ENCODE results near the gene SART3.
"Not testable (repeated sequence)": the region's sequence is repeated elsewhere in the genome, so short reads cannot be mapped to it uniquely, and the experiment has no call there.

Gene SART3

GRCh38 chr12:108562348-108563135 is 1.6 kb upstream of the SART3 start, which contains the start of gene ISCU:
ISCU (plus strand) TSS chr12:108562596; CDS start chr12:108562623, 27 bp downstream.
- peak; percentile 99 for DNase-seq (ENCODE audit: low spot score)

DNA sequence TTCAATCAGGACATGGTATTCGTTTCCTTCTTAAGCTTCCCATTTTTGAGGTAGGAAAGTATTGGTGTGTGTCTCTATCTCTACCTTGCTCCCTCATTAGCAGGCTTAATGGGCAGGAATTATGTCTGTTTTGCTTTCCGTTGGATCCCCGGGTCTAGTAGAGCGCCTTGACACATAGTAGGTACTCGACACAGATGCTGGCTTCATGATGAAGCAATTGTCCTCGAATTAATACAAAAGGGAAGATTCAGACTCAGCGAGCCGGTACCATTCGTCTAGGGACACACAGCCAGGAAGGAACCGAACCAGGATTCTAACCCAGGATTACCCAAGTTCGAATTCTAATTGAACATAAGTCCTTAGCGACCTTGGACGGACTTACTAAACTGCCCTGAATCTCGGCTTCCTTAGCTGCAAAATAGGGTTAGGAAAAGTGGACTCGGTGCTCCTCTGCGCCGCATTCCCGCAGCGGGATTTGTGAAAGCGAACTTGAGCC is 927 bp upstream of the SART3 start:
- DNase-seq (ENCODE audit: low spot score) = no peak

- no peak for DNase-seq (ENCODE audit: low spot score)
These were observed 652 bp downstream of the SART3 start for GRCh38 chr12:108560321-108560721.

GRCh38 chr12:108559748-108560147 is 1.2 kb downstream of the SART3 start:
- DNase-seq (ENCODE audit: low spot score) = no peak

GRCh38 chr12:108559007-108559655 is 1.8 kb downstream of the SART3 start:
- no peak for DNase-seq (ENCODE audit: low spot score)

DNA sequence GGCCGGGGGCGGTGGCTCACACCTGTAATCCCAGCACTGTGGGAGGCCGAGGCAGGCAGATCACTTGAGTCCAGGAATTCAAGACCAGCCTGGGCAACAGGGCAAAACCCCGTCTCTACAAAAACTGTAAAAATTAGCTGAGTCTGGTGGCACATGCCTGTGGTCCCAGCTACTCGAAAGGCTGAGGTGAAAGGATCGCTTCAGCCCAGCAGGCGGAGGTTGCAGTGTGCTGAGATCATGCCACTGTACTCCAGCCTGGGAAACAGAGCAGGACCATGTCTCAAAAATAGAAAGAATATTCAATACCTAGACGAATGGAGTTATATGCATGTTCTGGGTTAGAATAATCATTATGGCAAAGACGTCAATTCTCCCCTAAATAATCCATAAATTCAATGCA is 5.6 kb downstream of the SART3 start:
- not testable (repeated sequence) for DNase-seq (ENCODE audit: low spot score)

DNA sequence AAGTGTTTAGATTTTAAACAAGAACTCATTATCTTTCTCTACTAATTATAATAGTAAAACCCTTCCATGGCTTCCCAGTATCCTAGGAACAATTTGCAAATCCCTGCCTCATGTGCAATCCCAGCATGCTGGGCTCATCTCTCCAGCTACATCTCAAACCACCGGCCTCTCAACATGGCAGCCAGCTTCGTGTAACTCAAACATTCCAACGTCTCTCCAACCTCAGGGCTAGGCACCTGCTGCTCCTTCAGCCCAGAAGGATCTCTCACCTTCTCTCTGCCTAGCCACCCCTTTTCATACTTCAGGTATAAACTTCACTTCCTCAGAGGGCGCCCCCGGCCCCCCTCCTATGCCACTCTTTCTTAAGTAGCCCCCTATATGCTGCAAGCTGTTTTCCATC is 7.2 kb downstream of the SART3 start:
- no peak for DNase-seq (ENCODE audit: low spot score)

DNA sequence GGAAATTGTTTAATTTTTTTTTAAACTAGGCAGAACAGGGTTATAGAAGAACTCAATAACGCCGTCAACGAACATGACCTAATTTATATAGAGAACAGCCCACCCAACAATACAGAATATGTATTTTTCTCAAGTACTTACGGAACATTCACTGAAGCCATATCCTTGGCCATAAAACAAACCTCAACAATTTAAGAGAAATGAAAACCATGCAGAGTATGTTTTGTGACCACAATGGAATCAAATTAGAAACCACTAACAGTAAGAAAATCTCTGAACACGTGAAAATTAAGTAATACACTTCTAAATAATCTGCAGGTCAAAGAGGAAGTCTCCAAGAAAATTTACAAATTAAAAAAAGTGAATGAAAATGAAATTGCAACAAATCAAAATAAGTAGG is 9.4 kb downstream of the SART3 start:
- DNase-seq (ENCODE audit: low spot score) = peak; percentile 48

DNA sequence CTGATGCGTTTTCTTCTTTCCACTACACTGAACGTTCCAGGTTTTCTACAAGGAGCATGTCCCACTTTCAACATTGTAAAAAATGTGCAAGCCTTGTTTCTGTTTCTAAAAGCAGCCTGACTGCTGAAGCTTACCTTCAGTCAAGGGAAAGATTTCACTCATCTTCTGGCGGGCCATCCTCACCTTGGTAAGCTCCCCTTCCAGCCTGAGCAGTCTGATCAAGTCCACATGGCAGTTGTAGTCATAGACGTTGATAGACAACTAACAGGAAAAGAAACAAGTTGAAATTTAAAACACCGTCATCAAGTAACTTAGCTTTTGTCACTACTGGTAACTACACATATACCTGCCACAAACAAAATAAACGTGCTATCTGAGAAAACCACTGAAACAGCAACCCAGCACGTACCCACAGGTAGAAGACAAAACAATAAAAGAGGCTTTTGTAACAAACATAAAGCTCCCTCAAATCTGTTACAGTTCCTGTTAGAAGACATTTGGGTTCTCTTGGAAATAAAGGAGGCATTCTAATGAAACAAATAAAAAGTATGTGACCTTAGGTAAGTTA is 11.9 kb downstream of the SART3 start:
- DNase-seq (ENCODE audit: low spot score) = no peak

GRCh38 chr12:108547686-108548085 is 13.3 kb downstream of the SART3 start:
- DNase-seq (ENCODE audit: low spot score) = no peak

DNA sequence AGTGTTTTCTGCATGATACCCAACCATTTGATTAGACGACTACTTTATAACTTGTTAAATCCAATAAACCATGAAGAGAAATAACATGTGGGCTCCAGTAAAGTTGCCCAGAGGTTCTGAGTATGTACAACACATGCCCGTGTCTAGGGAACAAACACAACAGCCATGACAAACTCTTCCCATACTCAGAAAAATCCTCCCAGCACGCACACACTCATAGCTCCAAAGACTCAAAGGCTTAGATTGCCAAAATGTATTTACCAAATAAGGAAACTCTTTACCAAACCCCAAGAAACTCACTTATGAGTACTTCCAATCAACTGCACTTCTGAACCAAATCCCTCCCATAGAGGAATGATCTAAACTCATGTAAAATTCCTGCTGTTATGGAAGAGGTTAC is 17.3 kb downstream of the SART3 start:
- DNase-seq (ENCODE audit: low spot score) = peak; percentile 67

- DNase-seq (ENCODE audit: low spot score) = no peak
These were observed 18.7 kb downstream of the SART3 start for GRCh38 chr12:108542320-108542719.

DNA sequence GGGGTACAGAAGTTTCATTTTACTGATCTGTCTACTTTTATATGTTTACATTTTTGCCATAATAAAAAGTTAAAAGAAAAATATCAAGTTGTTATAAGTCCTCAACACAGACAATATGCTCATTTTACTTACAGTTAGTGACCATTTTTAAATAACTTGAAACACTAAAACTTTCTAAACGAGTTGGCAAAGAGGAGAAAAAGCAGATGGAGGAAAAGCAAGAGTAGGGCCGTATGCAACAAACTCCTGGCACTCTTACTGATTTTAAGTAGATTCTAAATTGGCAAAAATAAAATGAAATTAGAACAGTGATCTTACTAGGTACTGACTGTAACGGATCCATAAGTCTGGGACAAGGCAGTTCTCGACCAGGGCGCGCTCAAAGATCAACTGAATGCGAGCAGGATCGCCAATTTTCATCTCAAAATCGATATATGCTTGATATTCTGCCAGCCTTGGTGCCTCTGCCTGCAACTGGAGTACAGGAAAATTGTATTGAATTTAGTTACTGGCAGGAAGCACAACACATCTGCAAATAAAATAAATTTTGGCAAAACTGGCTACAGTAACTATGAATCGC is 22.3 kb downstream of the SART3 start:
- DNase-seq (ENCODE audit: low spot score) = no peak

DNA sequence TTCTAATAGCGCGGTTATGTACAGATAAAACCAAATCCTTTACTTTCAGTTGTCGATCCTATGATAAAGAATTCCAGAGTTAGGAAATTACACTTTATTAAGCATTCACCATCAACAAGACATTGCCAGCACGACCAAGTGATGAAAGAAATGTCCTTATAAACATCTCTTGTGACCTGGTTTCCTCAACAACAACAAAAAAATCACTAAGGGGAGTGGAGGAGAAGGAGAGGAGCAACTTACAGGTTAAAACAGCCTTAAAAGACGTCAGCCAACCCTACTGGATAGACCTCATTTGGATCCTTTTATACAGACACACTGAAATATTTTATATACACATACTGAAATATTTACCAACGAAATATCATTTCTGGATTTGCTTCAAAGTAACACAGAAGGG is 22.8 kb downstream of the SART3 start:
- DNase-seq (ENCODE audit: low spot score) = no peak

DNA sequence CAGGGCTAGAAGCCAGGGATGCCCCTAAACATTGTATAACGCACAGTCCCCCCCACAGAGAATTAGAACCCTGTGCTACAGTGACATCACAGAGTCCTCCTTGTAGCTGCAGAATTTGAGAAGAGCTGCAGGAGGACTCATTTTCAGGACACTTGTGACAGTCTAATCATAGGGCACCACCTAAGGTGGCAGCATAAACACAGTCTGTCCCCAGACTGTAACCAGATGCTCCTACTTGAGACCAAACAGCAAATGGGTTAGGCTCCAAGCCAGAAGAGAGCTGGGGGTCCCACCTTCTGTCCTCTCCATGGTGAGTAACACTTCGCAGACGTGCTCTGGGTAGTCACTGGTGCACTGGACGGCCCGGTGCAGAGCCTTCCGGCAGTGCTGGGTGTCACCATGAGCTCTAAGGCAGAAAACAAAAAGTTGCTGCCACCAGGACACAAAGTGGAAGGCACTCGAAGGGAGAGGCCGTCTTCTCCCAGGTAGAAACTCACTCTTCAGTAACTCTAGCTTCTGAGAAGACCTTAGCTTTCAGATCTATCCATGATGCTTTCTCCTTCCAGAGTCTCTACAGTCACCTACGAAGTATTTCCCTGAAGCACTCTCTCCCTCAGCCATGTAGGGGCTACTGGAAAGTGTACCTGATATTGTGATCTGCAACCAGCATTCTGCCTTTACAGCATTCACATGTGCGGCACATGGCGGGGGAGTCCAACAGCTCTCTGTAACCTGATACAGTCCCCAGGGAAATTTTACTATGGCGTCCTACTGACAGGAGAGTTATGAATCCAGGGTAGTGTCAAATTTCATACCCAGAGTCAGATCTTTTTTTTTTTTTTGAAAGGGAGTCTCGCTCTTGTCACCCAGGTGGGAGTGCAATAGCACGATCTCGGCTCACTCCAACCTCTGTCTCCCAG is 28.8 kb downstream of the SART3 start:
- DNase-seq (ENCODE audit: low spot score) = no peak

GRCh38 chr12:108530161-108530560 is 30.8 kb downstream of the SART3 start:
- DNase-seq (ENCODE audit: low spot score) = no peak

GRCh38 chr12:108527166-108527496 is 33.8 kb downstream of the SART3 start:
- no peak for DNase-seq (ENCODE audit: low spot score)

DNA sequence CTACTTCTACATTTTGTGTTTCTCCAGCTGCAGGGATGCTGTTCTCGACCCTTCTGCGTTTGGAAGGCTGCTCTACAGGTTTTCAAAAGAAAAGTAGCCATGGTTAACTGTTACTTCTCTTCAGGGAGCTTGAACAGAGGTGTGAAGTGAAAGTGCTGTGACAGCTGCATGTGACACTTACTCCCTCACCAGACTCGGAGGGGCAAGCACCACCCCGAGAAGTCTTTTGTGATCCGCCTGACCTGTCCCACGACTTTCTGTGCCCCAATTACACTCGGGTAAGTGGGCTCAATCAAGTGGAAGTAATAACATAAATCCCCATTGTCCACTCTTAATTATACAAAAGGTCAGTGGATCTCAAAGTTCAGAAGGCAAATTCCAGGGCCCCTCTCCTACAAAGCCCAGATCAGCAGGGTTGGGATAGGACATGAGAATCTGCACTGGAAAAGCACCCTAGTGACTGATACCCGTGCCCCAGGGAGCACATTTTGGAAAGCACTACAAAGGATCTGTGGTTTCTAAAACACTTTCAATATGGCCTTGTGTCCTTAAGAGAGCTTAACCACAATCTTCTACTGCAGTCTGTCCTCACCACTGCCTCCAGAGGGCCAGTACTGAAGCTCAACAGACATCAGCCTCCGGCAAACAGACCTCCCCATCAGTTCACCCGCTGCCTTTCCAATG is 34.3 kb downstream of the SART3 start:
- peak; percentile 76 for DNase-seq (ENCODE audit: low spot score)

DNA sequence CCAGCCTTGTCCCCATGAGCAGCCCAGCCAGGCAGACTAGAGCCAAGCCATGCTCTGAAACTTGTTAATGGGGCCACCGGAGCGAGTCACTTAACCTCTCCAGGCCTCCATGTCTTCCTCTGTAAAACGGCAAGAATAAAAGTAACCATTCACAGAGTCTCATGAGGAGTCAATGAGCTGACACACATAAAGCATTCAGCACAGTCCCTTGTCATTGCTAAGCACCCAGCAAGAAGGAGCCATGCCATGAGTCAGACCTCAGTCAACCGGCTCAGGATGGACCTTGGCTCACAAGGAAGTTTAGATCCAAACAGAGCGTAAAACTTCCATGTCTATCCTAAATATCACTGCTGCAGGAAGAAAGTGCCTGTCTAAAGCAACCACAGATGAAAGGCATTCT is 35.3 kb downstream of the SART3 start:
- DNase-seq (ENCODE audit: low spot score) = peak; percentile 86

DNA sequence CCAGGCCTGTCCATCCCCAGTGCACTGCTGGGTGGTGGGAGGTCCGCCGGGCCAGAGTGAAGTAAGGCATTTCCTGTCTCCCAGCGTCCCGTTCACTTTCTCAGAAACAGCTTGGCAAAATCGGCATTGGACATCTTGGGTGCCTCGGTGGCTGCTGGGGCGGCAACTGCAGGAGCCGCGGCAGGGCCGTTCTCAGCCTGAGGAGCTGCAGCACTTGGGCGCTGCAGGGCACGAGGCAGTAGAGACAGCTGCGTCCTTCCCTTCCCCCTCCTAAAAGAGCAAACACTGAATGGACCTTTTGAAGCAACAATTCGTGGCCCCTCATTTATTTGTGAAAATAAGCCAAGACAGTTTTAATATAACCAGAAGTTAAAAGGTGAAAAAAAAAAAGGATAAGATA is 37.6 kb downstream of the SART3 start:
- peak; percentile 8 for DNase-seq (ENCODE audit: low spot score)

- DNase-seq (ENCODE audit: low spot score) = no peak
These were observed 41.4 kb downstream of the SART3 start for GRCh38 chr12:108519558-108519957.
